HEK293 (cell line): ENCODE data around the gene LAMA5.

Experiments used
- CTCF ChIA-PET: fragments of 350-600 bp; formaldehyde crosslinking; extraction: SDS; loops from one replicate; lab custom pipeline; 2021; ENCODE audit warnings: antibody characterized with exemption; lab: Yijun Ruan, JAX
- POLR2A ChIA-PET: fragments of 300-600 bp; formaldehyde crosslinking; extraction: SDS; loops from one replicate; lab custom pipeline; 2020; ENCODE audit warnings: antibody characterized with exemption, inconsistent platforms; lab: Yijun Ruan, JAX
- H3K27ac ChIP-seq: fragments of 200-500 bp; sonication (Bioruptor generic); 2 replicates; pipeline ENCODE4 v1.5.1; 2014; ENCODE audit warnings: low read depth, low read length, control low read depth, inconsistent platforms; ENCODE audit errors: extremely low read depth
- H3K36me3 ChIP-seq, 2 experiments: fragments of 200-500 bp in 1 of 2; sonication (Bioruptor generic) in 1 of 2; 1 replicate in 1 of 2; 2 replicates in 1 of 2; pipeline ENCODE4 v1.5.1; 2014 to 2017; ENCODE audit warnings: inconsistent platforms in 2 of 2, low read length in 2 of 2; ENCODE audit not compliant: control insufficient read depth in 2 of 2, insufficient read depth in 1 of 2
- H3K4me1 ChIP-seq: fragments of 200-500 bp; sonication (Bioruptor generic); 2 replicates; pipeline ENCODE4 v1.5.1; 2014; ENCODE audit warnings: mild to moderate bottlenecking, low read length, inconsistent platforms; ENCODE audit not compliant: control insufficient read depth, insufficient read depth
- H3K4me3 ChIP-seq: 2 replicates; pipeline ENCODE4 v1.5.1; 2011; ENCODE audit warnings: low read depth, mild to moderate bottlenecking, control low read depth, low read length, moderate library complexity
- H3K9me3 ChIP-seq: fragments of 200-500 bp; sonication (Bioruptor generic); 2 replicates; pipeline ENCODE4 v1.5.1; 2014; ENCODE audit warnings: low read depth, low read length, inconsistent platforms; ENCODE audit not compliant: control insufficient read depth, insufficient read depth
- ATF2 ChIP-seq: fragments of 450-650 bp; formaldehyde crosslinking; IDR thresholded peaks from 2 replicates; pipeline ENCODE4 v1.5.1; 2016; ENCODE audit warnings: missing biosample characterization, missing genetic modification characterization, low read depth
- GLIS2 ChIP-seq: fragments of 450-650 bp; formaldehyde crosslinking; IDR thresholded peaks from 2 replicates; pipeline ENCODE4 v1.5.1; 2016; ENCODE audit warnings: missing biosample characterization, missing genetic modification characterization
- HIC1 ChIP-seq: fragments of 450-650 bp; formaldehyde crosslinking; IDR thresholded peaks from 2 replicates; pipeline ENCODE4 v1.5.1; 2016; ENCODE audit warnings: missing biosample characterization, missing genetic modification characterization
- INSM2 ChIP-seq: fragments of 450-650 bp; formaldehyde crosslinking; IDR thresholded peaks from 2 replicates; pipeline ENCODE4 v1.5.1; 2016; ENCODE audit warnings: missing biosample characterization, missing genetic modification characterization
- OSR2 ChIP-seq: fragments of 450-650 bp; formaldehyde crosslinking; IDR thresholded peaks from 2 replicates; pipeline ENCODE4 v1.5.1; 2016; ENCODE audit warnings: missing biosample characterization, missing genetic modification characterization
- SCRT1 ChIP-seq: fragments of 450-650 bp; formaldehyde crosslinking; IDR thresholded peaks from 2 replicates; pipeline ENCODE4 v1.5.1; 2016; ENCODE audit warnings: missing biosample characterization, missing genetic modification characterization, borderline replicate concordance
- SP3 ChIP-seq: fragments of 450-650 bp; formaldehyde crosslinking; IDR thresholded peaks from 2 replicates; pipeline ENCODE4 v1.5.1; 2016; ENCODE audit warnings: missing biosample characterization, missing genetic modification characterization
- ZBTB26 ChIP-seq: fragments of 450-650 bp; formaldehyde crosslinking; optimal IDR thresholded peaks from 2 replicates; pipeline ENCODE3; 2016; ENCODE audit warnings: missing biosample characterization, mild to moderate bottlenecking, missing genetic modification characterization
- ZNF2 ChIP-seq: fragments of 450-650 bp; formaldehyde crosslinking; IDR thresholded peaks from 2 replicates; pipeline ENCODE4 v1.5.1; 2016; ENCODE audit warnings: missing biosample characterization, missing genetic modification characterization
- ZNF223 ChIP-seq: fragments of 450-650 bp; formaldehyde crosslinking; IDR thresholded peaks from 2 replicates; pipeline ENCODE4 v1.5.1; 2016; ENCODE audit warnings: missing biosample characterization, missing genetic modification characterization
- ZNF248 ChIP-seq: fragments of 450-650 bp; formaldehyde crosslinking; IDR thresholded peaks from 2 replicates; pipeline ENCODE4 v1.5.1; 2017; ENCODE audit warnings: missing biosample characterization, missing genetic modification characterization
- ZNF426 ChIP-seq: fragments of 450-650 bp; formaldehyde crosslinking; IDR thresholded peaks from 2 replicates; pipeline ENCODE4 v1.5.1; 2017; ENCODE audit warnings: missing biosample characterization, missing genetic modification characterization, mild to moderate bottlenecking, inconsistent platforms, moderate library complexity
- ZNF501 ChIP-seq: fragments of 450-650 bp; formaldehyde crosslinking; IDR thresholded peaks from 2 replicates; pipeline ENCODE4 v1.5.1; 2016; ENCODE audit warnings: missing biosample characterization, missing genetic modification characterization
- ZNF585B ChIP-seq: fragments of 450-650 bp; formaldehyde crosslinking; IDR thresholded peaks from 2 replicates; pipeline ENCODE4 v1.5.1; 2016; ENCODE audit warnings: missing biosample characterization, missing genetic modification characterization
- ZNF600 ChIP-seq: fragments of 450-650 bp; formaldehyde crosslinking; IDR thresholded peaks from 2 replicates; pipeline ENCODE4 v1.5.1; 2016; ENCODE audit warnings: missing biosample characterization, missing genetic modification characterization
- ZNF610 ChIP-seq: fragments of 450-650 bp; formaldehyde crosslinking; IDR thresholded peaks from 2 replicates; pipeline ENCODE4 v1.5.1; 2016; ENCODE audit warnings: missing biosample characterization, missing genetic modification characterization, borderline replicate concordance
- ZNF664 ChIP-seq: fragments of 450-650 bp; formaldehyde crosslinking; IDR thresholded peaks from 2 replicates; pipeline ENCODE4 v1.5.1; 2016; ENCODE audit warnings: missing biosample characterization, missing genetic modification characterization
- ZSCAN5A ChIP-seq: fragments of 450-650 bp; formaldehyde crosslinking; IDR thresholded peaks from 2 replicates; pipeline ENCODE4 v1.5.1; 2016; ENCODE audit warnings: missing biosample characterization, missing genetic modification characterization

The LAMA5 gene

GRCh38 chr20:62281161-62281933, 85.8 kb downstream of the LAMA5 start (continued):
- no peak for TF ChIP-seq INSM2 (tag by site-specific recombination)
- no peak for TF ChIP-seq GLIS2 (tag by site-specific recombination)
- TF ChIP-seq ZNF610 (tag by site-specific recombination) = no peak

- TF ChIP-seq ZNF610 (tag by site-specific recombination) (no peak), ZSCAN5A (no peak), OSR2 (no peak), ZNF426 (tag by site-specific recombination) (no peak), ZNF501 (tag by site-specific recombination) (no peak), ZNF223 (tag by site-specific recombination) (no peak), HIC1 (no peak)
- TF ChIP-seq, all 188 proteins: peak for 0
- CTCF ChIA-PET = no interaction called here
- POLR2A ChIA-PET = no interaction called here
- peaks cover 12 to 92% of the 10 kb centered on the region in 2 experiments; a peak in 2 of 3 replicates for H3K36me3 ChIP-seq
- no peaks in the 10 kb centered on the region for H3K9me3 ChIP-seq
- no peak overlapping the region for H3K4me3 ChIP-seq
- H3K4me1 ChIP-seq = no peaks in the 10 kb centered on the region
- no peak overlapping the region for H3K27ac ChIP-seq
Measured at GRCh38 chr20:62280303-62280702, 86.8 kb downstream of the LAMA5 start.

- Histone ChIP-seq H3K36me3 (peaks cover 6 to 91% of the 10 kb centered on the region in 2 experiments; a peak in 2 of 3 replicates), H3K4me1 (no peaks in the 10 kb centered on the region), H3K9me3 (no peaks in the 10 kb centered on the region), H3K27ac (no peak overlapping the region), H3K4me3 (no peak overlapping the region)
- TF ChIP-seq ZNF600 (0 out of 2 replicates have a peak, but pooled peaks have one; percentile 35), ZBTB26 (tag by site-specific recombination) (no peak)
- CTCF ChIA-PET = interaction anchor here (0.7 kb wide), 1 partner anchor 77 kb away, joined by 3 read pairs; no protein-coding TSS in a partner anchor
- POLR2A ChIA-PET = no interaction called here
Measured at GRCh38 chr20:62277253-62277652, 89.9 kb downstream of the LAMA5 start.

GRCh38 chr20:62276439-62276838, 90.7 kb downstream of the LAMA5 start:
- CTCF ChIA-PET = no interaction called here
- Histone ChIP-seq H3K9me3 (no peaks in the 10 kb centered on the region), H3K36me3 (peaks cover under 1 to 91% of the 10 kb centered on the region in 2 experiments; a peak in 2 of 3 replicates)

More at GRCh38 chr20:62276439-62276838, 90.7 kb downstream of the LAMA5 start:
- Histone ChIP-seq H3K27ac (no peak overlapping the region), H3K4me3 (no peak overlapping the region), H3K4me1 (no peaks in the 10 kb centered on the region)
- TF ChIP-seq ZNF664 (tag by site-specific recombination) (no peak), ZNF2 (no peak), SCRT1 (tag by site-specific recombination) (no peak), ZNF585B (tag by site-specific recombination) (no peak), SP3 (tag by site-specific recombination) (no peak), ATF2 (tag by site-specific recombination) (no peak), ZNF248 (tag by site-specific recombination) (no peak)
- POLR2A ChIA-PET = no interaction called here
